Hepatocyte (in vitro differentiated cells): ENCODE measurements around the gene SPAG16.
"Not testable (repeated sequence)": the region's sequence is repeated elsewhere in the genome, so short reads cannot be mapped to it uniquely, and the experiment has no call there.

Experiments used
- CTCF ChIP-seq: fragments of 200-600 bp; sonication (generic); IDR thresholded peaks from 2 replicates; pipeline ENCODE4 v1.5.1; 2016; ENCODE audit warnings: antibody characterized with exemption, mild to moderate bottlenecking; ENCODE audit not compliant: poor library complexity
- EZH2 ChIP-seq: fragments of 200-600 bp; sonication (generic); IDR thresholded peaks from 2 replicates; pipeline ENCODE4 v1.6.1; 2016; ENCODE audit warnings: antibody characterized with exemption, mild to moderate bottlenecking, borderline replicate concordance

GRCh38 chr2:213277134-213277533 is 7.1 kb upstream of the SPAG16 start:
- not testable (repeated sequence) for TF ChIP-seq CTCF, EZH2
